Endodermal cell (in vitro differentiated cells): ENCODE results near the gene DOCK7. TPM values are rescaled to one million over a fixed set of nuclear protein-coding genes. Genes with fewer than 3 reads are reported as not detected.

Experiments
- DNase-seq: peaks from one replicate; pipeline ENCODE4 v3.0.0-alpha.2; 2017
- H3K27ac ChIP-seq: 2 replicates; pipeline ENCODE4 v1.5.1; 2013; ENCODE audit warnings: mild to moderate bottlenecking, low read depth, low read length, moderate library complexity
- H3K27me3 ChIP-seq: 2 replicates; pipeline ENCODE4 v1.6.1; 2013; ENCODE audit warnings: mild to moderate bottlenecking, low read length, moderate library complexity; ENCODE audit not compliant: insufficient read depth, control insufficient read depth, poor library complexity, severe bottlenecking
- H3K36me3 ChIP-seq: 2 replicates; pipeline ENCODE4 v1.7.0; 2013; ENCODE audit warnings: mild to moderate bottlenecking, low read length, moderate library complexity; ENCODE audit not compliant: control insufficient read depth, insufficient read depth
- H3K4me1 ChIP-seq: one replicate; pipeline ENCODE4 v1.7.0; 2013; ENCODE audit warnings: low read length; ENCODE audit not compliant: control insufficient read depth, insufficient read depth
- H3K4me3 ChIP-seq: 2 replicates; pipeline ENCODE4 v1.5.1; 2013; ENCODE audit warnings: mild to moderate bottlenecking, low read length, moderate library complexity
- H3K9ac ChIP-seq: 2 replicates; pipeline ENCODE4 v1.6.1; 2013; ENCODE audit warnings: mild to moderate bottlenecking, low read length, moderate library complexity; ENCODE audit not compliant: poor library complexity, severe bottlenecking; ENCODE audit errors: extremely low read depth
- H3K9me3 ChIP-seq: 2 replicates; pipeline ENCODE4 v1.6.1; 2013; ENCODE audit warnings: mild to moderate bottlenecking, low read length, moderate library complexity; ENCODE audit not compliant: control insufficient read depth
- H3K27ac Mint-ChIP-seq: 2 replicates; pipeline ENCODE4 v1.8.0; 2020; ENCODE audit warnings: mixed read lengths
- H3K27me3 Mint-ChIP-seq: 2 replicates; pipeline ENCODE4 v1.8.0; 2021; ENCODE audit warnings: mild to moderate bottlenecking, mixed read lengths; ENCODE audit not compliant: insufficient read depth
- H3K36me3 Mint-ChIP-seq: 2 replicates; pipeline ENCODE4 v1.8.0; 2020; ENCODE audit warnings: low read depth, mixed read lengths
- H3K4me1 Mint-ChIP-seq: 2 replicates; pipeline ENCODE4 v1.8.0; 2020; ENCODE audit warnings: mixed read lengths
- H3K4me3 Mint-ChIP-seq: 2 replicates; pipeline ENCODE4 v1.8.0; 2020; ENCODE audit warnings: mild to moderate bottlenecking, moderate library complexity, mixed read lengths
- H3K9me3 Mint-ChIP-seq: 2 replicates; pipeline ENCODE4 v1.8.0; 2020; ENCODE audit warnings: mild to moderate bottlenecking, mixed read lengths
- CTCF ChIP-seq: fragments of 200-600 bp; sonication (generic); conservative IDR thresholded peaks from 2 replicates; pipeline ENCODE4 v1.5.0; 2021; ENCODE audit warnings: antibody characterized with exemption, mild to moderate bottlenecking
- WGBS, 2 experiments: methylation state at CpG; one replicate each; pipeline versions ENCODE4 v1.1.5 to v1.1.7; 2013; ENCODE audit warnings: missing lambda C conversion rate in 2 of 2, mixed read lengths in 1 of 2; ENCODE audit not compliant: insufficient coverage in 1 of 2, insufficient read length in 1 of 2; 5-methylcytosine and 5-hydroxymethylcytosine counted together
- total RNA-seq, 2 donors: library from RNA; stranded (reverse); fragmentation: NEBNext Ultra II Directional in 1 of 2; extraction: Animal tissue kit (Norgen Biotek cat#: 25700) in 1 of 2; gene quantifications; 2 replicates in 1 of 2; 3 replicates in 1 of 2; pipeline ENCODE4 v1.2.1, GENCODE V29; 2021

The DOCK7 gene
- total RNA-seq, 2 donors from 2014 or later: 66.8 to 72.8 TPM

GRCh38 chr1:62561306-62561705, 126.9 kb downstream of the DOCK7 start:
- Histone ChIP-seq H3K36me3 (peaks cover 16% of the 10 kb centered on the region), H3K4me3 (no peak overlapping the region), H3K4me1 (no peaks in the 10 kb centered on the region), H3K27me3 (no peaks in the 10 kb centered on the region), H3K9ac (no peak overlapping the region), H3K27ac (no peak overlapping the region), H3K9me3 (peaks cover 5% of the 10 kb centered on the region)
- H3K36me3 Mint-ChIP-seq: peaks cover 40% of the 10 kb centered on the region
- H3K27me3 Mint-ChIP-seq: no peaks in the 10 kb centered on the region
- no CpG with 5 or more reads among the region's 2 CpGs for WGBS, 2 experiments
- peaks cover 13% of the 10 kb centered on the region for H3K9me3 Mint-ChIP-seq
- no peak overlapping the region for H3K4me3 Mint-ChIP-seq
- peaks cover 22% of the 10 kb centered on the region for H3K4me1 Mint-ChIP-seq
- TF ChIP-seq CTCF: no peak
- no peak for DNase-seq
- no peak overlapping the region for H3K27ac Mint-ChIP-seq

- H3K4me1 ChIP-seq: no peaks in the 10 kb centered on the region
- 95 to 100% methylated on average over 1 to 2 of the region's 2 CpGs for WGBS, 2 experiments
- no peaks in the 10 kb centered on the region for H3K9me3 ChIP-seq
- H3K27me3 Mint-ChIP-seq: no peaks in the 10 kb centered on the region
- H3K36me3 ChIP-seq: peaks cover 35% of the 10 kb centered on the region
- no peak overlapping the region for H3K9ac ChIP-seq
- DNase-seq: no peak
- no peak overlapping the region for H3K27ac Mint-ChIP-seq
- H3K9me3 Mint-ChIP-seq: no peaks in the 10 kb centered on the region
- no peak overlapping the region for H3K4me3 ChIP-seq
- H3K27ac ChIP-seq: no peak overlapping the region
- peaks cover 23% of the 10 kb centered on the region for H3K36me3 Mint-ChIP-seq
- no peak overlapping the region for H3K4me3 Mint-ChIP-seq
- H3K27me3 ChIP-seq: no peaks in the 10 kb centered on the region
- H3K4me1 Mint-ChIP-seq: no peaks in the 10 kb centered on the region
- no peak for TF ChIP-seq CTCF
Observed at GRCh38 chr1:62544570-62544969, 143.6 kb downstream of the DOCK7 start.

- Mint-ChIP-seq H3K27ac (no peak overlapping the region), H3K27me3 (no peaks in the 10 kb centered on the region), H3K36me3 (peaks cover 28% of the 10 kb centered on the region), H3K9me3 (no peaks in the 10 kb centered on the region), H3K4me3 (no peak overlapping the region), H3K4me1 (no peaks in the 10 kb centered on the region)
- H3K9me3 ChIP-seq: no peaks in the 10 kb centered on the region
- no peak for TF ChIP-seq CTCF
- no peak for DNase-seq
- H3K4me1 ChIP-seq: no peaks in the 10 kb centered on the region
- H3K9ac ChIP-seq: no peak overlapping the region
- H3K27ac ChIP-seq: no peak overlapping the region
- H3K36me3 ChIP-seq: peaks cover 59% of the 10 kb centered on the region
- no peak overlapping the region for H3K4me3 ChIP-seq
- WGBS, 2 experiments: 50% methylated on average over 2 of the region's 2 CpGs; no CpG with 5 or more reads in 1 of the 2 experiments
- no peaks in the 10 kb centered on the region for H3K27me3 ChIP-seq
Observed at GRCh38 chr1:62541048-62541447, 147.1 kb downstream of the DOCK7 start.
